Measurements from ENCODE around the gene TASL.

DNA sequence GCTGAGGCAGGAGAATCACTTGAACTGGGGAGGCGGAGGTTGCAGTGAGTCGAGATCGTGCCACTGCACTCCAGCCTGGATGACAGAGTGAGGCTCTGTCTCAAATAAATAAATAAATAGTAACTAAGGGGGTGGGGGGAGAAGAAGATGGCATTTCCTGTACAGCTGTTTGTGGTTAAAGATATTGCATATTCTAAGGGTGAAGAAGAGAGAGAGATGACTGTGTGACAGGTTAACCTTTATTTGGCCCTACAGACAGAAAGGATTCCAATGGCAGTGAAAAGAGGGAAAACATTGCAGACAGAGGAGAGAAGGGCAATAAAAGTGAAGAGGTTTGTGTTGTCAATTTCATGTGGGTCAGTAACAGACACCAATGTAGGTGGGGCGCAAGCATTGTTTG, 9.4 kb downstream of the TASL start:
- TF ChIP-seq CHD2 (IDR thresholded peaks at IDR 0.05; ENCODE audit: low read length, partially characterized antibody) (no peak), CTCF (IDR thresholded peaks at IDR 0.05) (no peak), POLR2A (IDR thresholded peaks at IDR 0.05; ENCODE audit: low read length) (no peak), ESRRA (IDR thresholded peaks at IDR 0.05; ENCODE audit: borderline replicate concordance, low read length) (no peak), HDAC2 (IDR thresholded peaks at IDR 0.05) (no peak), MAZ (IDR thresholded peaks at IDR 0.05; ENCODE audit: borderline replicate concordance, low read depth, low read length) (no peak), MYC (IDR thresholded peaks at IDR 0.05; ENCODE audit: borderline replicate concordance, low read length) (no peak), HOXA7 (CRISPR knock-in tag; IDR thresholded peaks at IDR 0.05) (no peak), CEBPB (IDR thresholded peaks at IDR 0.05) (no peak), EHMT2 (IDR thresholded peaks at IDR 0.05; ENCODE audit: low read depth) (no peak), USF2 (IDR thresholded peaks at IDR 0.05) (no peak), CBX8 (IDR thresholded peaks at IDR 0.05) (no peak)

Measured in A549 (cell line).